IMR-90 (cell line): Measurements from ENCODE around the gene DOK4. TPM values are rescaled to one million over a fixed set of nuclear protein-coding genes. Genes with fewer than 3 reads are reported as not detected.

ENCODE experiments used
- ATAC-seq: fragments of 200-7000 bp; cut with Tn5 transposase; 2 replicates; pipeline ENCODE4 v1.9.1; 2020; ENCODE audit warnings: low read depth, mild to moderate bottlenecking, moderate library complexity
- BruUV-seq: library from RNA; stranded (reverse); fragments of 400-500 nt; replicated peaks from 2 replicates; lab custom pipeline; 2021; lab: Mats Ljungman, UMichigan
- CTCF ChIA-PET: fragments of 300-600 bp; formaldehyde crosslinking; extraction: SDS; loops from one replicate; lab custom pipeline; 2021; ENCODE audit warnings: antibody characterized with exemption; lab: Yijun Ruan, JAX
- POLR2A ChIA-PET: fragments of 300-600 bp; sonication (Branson Sonifier 250); formaldehyde crosslinking; loops from one replicate; lab custom pipeline; 2022; ENCODE audit warnings: antibody characterized with exemption; ENCODE audit not compliant: unreplicated experiment; lab: Charles Lee
- DNase-seq: peaks from one replicate; pipeline ENCODE4 v3.0.0; 2013
- H2AFZ ChIP-seq: replicated peaks from 2 replicates; pipeline ENCODE3; 2013; ENCODE audit warnings: low read length, mild to moderate bottlenecking; ENCODE audit not compliant: poor library complexity
- H2AK5ac ChIP-seq: 2 replicates; pipeline ENCODE4 v1.6.1; 2013; ENCODE audit warnings: low read depth, low read length, inconsistent platforms
- H2AK9ac ChIP-seq: replicated peaks from 2 replicates; pipeline ENCODE3; 2013; ENCODE audit warnings: mild to moderate bottlenecking, low read depth, low read length, moderate library complexity; ENCODE audit not compliant: poor library complexity
- H2BK120ac ChIP-seq: 2 replicates; pipeline ENCODE4 v1.6.1; 2013; ENCODE audit warnings: low read depth, low read length, inconsistent platforms
- H2BK15ac ChIP-seq: 3 replicates; pipeline ENCODE4 v1.6.1; 2013; ENCODE audit warnings: low read depth, low read length, inconsistent platforms
- H2BK20ac ChIP-seq: 2 replicates; pipeline ENCODE4 v1.6.1; 2013; ENCODE audit warnings: low read depth, mild to moderate bottlenecking, inconsistent platforms, low read length, moderate library complexity
- H2BK5ac ChIP-seq: 2 replicates; pipeline ENCODE4 v1.6.1; 2013; ENCODE audit warnings: mild to moderate bottlenecking, low read depth, low read length, inconsistent platforms; ENCODE audit not compliant: poor library complexity, severe bottlenecking
- H3K14ac ChIP-seq: replicated peaks from 2 replicates; pipeline ENCODE4 v1.6.1; 2013; ENCODE audit warnings: low read depth, low read length, inconsistent platforms
- H3K18ac ChIP-seq: 2 replicates; pipeline ENCODE4 v1.6.1; 2013; ENCODE audit warnings: low read depth, low read length, control low read depth
- H3K23ac ChIP-seq: 2 replicates; pipeline ENCODE4 v1.6.1; 2013; ENCODE audit warnings: low read depth, low read length, inconsistent platforms
- H3K27ac ChIP-seq: 2 replicates; pipeline ENCODE4 v1.5.1; 2013; ENCODE audit warnings: mild to moderate bottlenecking, control low read depth, low read length; ENCODE audit not compliant: insufficient read depth
- H3K27me3 ChIP-seq: 2 replicates; pipeline ENCODE4 v1.6.1; 2013; ENCODE audit warnings: low read length; ENCODE audit not compliant: control insufficient read depth, insufficient read depth
- H3K36me3 ChIP-seq: 2 replicates; pipeline ENCODE4 v1.6.1; 2013; ENCODE audit warnings: low read length, mixed read lengths; ENCODE audit not compliant: control insufficient read depth, insufficient read depth
- H3K4ac ChIP-seq: 2 replicates; pipeline ENCODE4 v1.6.1; 2013; ENCODE audit warnings: low read depth, low read length, inconsistent platforms
- H3K4me1 ChIP-seq: 2 replicates; pipeline ENCODE4 v1.6.1; 2013; ENCODE audit warnings: low read length, mixed read lengths; ENCODE audit not compliant: control insufficient read depth, insufficient read depth
- H3K4me2 ChIP-seq: 2 replicates; pipeline ENCODE4 v1.6.1; 2013; ENCODE audit warnings: low read depth, mild to moderate bottlenecking, control low read depth, low read length, moderate library complexity
- H3K4me3 ChIP-seq: 2 replicates; pipeline ENCODE4 v1.5.1; 2013; ENCODE audit warnings: low read depth, mild to moderate bottlenecking, control low read depth, low read length, moderate library complexity; ENCODE audit not compliant: insufficient read depth
- H3K56ac ChIP-seq: 2 replicates; pipeline ENCODE4 v1.6.1; 2013; ENCODE audit warnings: low read length, inconsistent platforms; ENCODE audit not compliant: insufficient read depth; ENCODE audit errors: extremely low read depth
- H3K79me1 ChIP-seq, 2 experiments: 2 replicates each; pipeline ENCODE4 v1.6.1; 2013; ENCODE audit warnings: low read length in 2 of 2, inconsistent platforms in 1 of 2, low read depth in 1 of 2
- H3K9ac ChIP-seq: 2 replicates; pipeline ENCODE4 v1.6.1; 2013; ENCODE audit warnings: low read depth, low read length, control low read depth
- H3K9me1 ChIP-seq: 2 replicates; pipeline ENCODE4 v1.6.1; 2013; ENCODE audit warnings: low read length, inconsistent platforms; ENCODE audit not compliant: insufficient read depth
- H3K9me3 ChIP-seq: 2 replicates; pipeline ENCODE4 v1.6.1; 2013; ENCODE audit warnings: low read length; ENCODE audit not compliant: control insufficient read depth, insufficient read depth
- H4K20me1 ChIP-seq: 2 replicates; pipeline ENCODE4 v1.6.1; 2013; ENCODE audit warnings: low read length, inconsistent platforms; ENCODE audit not compliant: insufficient read depth
- H4K5ac ChIP-seq: 2 replicates; pipeline ENCODE4 v1.6.1; 2013; ENCODE audit warnings: mild to moderate bottlenecking, low read depth, low read length, control low read depth
- H4K8ac ChIP-seq, 2 experiments: 2 replicates each; pipeline ENCODE4 v1.6.1; 2013; ENCODE audit warnings: low read depth in 2 of 2, low read length in 2 of 2, control low read depth in 1 of 2, inconsistent platforms in 1 of 2
- H4K91ac ChIP-seq: 2 replicates; pipeline ENCODE4 v1.6.1; 2013; ENCODE audit warnings: low read depth, low read length, inconsistent platforms; ENCODE audit not compliant: insufficient read depth
- NFE2L2 ChIP-seq: fragments of 150-350 bp; IDR thresholded peaks from 2 replicates; pipeline ENCODE4 v1.6.1; 2016; ENCODE audit warnings: low read depth, mild to moderate bottlenecking, low read length
- RFX5 ChIP-seq: IDR thresholded peaks from 2 replicates; pipeline ENCODE4 v1.8.0; 2012; ENCODE audit warnings: low read depth, mild to moderate bottlenecking, low read length, moderate library complexity
- WGBS, 2 experiments: methylation state at CpG; one replicate each; pipeline versions ENCODE4 v1.1.5 to v1.1.7; 2013; ENCODE audit warnings: missing lambda C conversion rate in 2 of 2; ENCODE audit not compliant: insufficient read length in 1 of 2; ENCODE audit errors: extremely low coverage in 2 of 2; 5-methylcytosine and 5-hydroxymethylcytosine counted together
- dilution Hi-C: fragments of 300-500 bp; cut with HindIII; formaldehyde crosslinking; loops from one replicate; pipeline ENCODE4 v1.14.3; 2018; ENCODE audit warnings: low sequenced_read_pairs; ENCODE audit not compliant: unreplicated experiment
- in situ Hi-C: fragments of 300-500 bp; cut with MboI; formaldehyde crosslinking; loops from 3 replicates; pipeline ENCODE4 v1.14.3; 2019; ENCODE audit warnings: low sequenced_read_pairs, inconsistent platforms, mixed read lengths
- intact Hi-C: fragments of 100-400 bp; cut with micrococcal nuclease; formaldehyde crosslinking; loops from 2 replicates; pipeline ENCODE4 v1.10.0; 2022
- polyA plus RNA-seq, 3 experiments: library from polyadenylated mRNA; depleted of rRNA; stranded (reverse); fragments of >200 nt; gene quantifications; 2 replicates each; pipeline ENCODE4 v1.2.3, GENCODE V29; 2012; ENCODE audit warnings: low replicate concordance in 1 of 3
- total RNA-seq: library from RNA; depleted of rRNA; stranded (reverse); fragments of >200 nt; gene quantifications from 2 replicates; pipeline ENCODE4 v1.2.3, GENCODE V29; 2012
- TF ChIP-seq, protein P1 (sequence below): fragments of 150-350 bp; IDR thresholded peaks from 2 replicates; pipeline ENCODE4 v1.6.1; 2017; ENCODE audit warnings: mild to moderate bottlenecking, antibody characterized with exemption, low read length, low read depth

Gene DOK4
- total and polyA plus RNA-seq, 2 of the 4 experiments (the other 2 are of a cell fraction) = 22.0 to 25.9 TPM

DNA sequence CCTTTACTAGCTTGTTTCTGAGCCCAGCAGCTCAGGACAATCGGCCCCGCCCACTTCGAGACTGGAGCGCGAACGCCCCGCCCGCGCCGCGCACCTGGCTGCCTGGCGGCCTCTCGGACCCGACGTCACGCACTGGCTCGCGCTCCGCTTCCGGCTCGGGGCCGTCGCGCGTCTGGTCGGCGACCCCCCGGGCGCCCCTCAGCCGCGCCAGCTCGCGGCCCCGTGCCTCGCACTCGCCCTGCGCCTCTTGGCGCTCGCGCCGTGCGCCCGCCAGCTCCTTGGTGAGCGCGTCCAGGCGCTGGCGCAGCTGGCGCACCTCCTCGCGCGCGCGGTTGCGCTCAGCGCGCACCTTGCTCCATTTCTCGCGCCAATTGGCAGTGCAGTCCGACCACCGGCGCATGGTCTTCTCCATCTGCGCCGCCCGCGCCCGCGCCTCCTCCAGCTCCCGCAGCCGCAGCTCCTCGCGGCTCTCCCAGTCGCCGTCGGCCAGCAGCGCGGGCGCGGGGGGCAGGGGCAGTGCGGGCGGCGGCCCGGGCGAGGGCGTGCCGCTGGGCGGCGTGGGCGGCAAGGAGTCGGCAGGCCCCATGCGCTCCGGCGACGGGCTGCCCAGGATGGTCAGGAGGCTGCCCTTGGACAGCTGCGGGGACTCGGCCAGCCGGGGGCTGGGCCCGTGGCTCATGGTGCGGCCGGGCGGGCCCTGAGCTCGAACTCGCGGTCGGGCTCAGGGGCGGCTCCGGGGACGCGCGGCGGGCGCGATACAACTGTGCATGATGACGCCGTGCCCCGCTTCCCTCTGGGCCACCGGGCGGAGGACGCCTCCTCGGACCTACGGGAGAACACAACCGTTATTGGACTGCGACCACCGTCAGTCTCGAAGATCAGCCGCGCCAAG is 42.5 kb upstream of the DOK4 start:
- Histone ChIP-seq H3K27me3 (no peaks in the 10 kb centered on the region), H3K36me3 (peaks cover 8% of the 10 kb centered on the region), H3K56ac (no peak overlapping the region), H3K4me2 (no peak overlapping the region), H2BK15ac (no peak overlapping the region), H2BK20ac (no peak overlapping the region), H3K14ac (no peak overlapping the region), H4K20me1 (peaks cover 5% of the 10 kb centered on the region; the same call in 1 of the 2 replicates), H4K8ac (no peak overlapping the region), H2AK9ac (no peak overlapping the region), H2BK120ac (no peak overlapping the region), H3K9ac (no peak overlapping the region), H2AFZ (peak overlapping the region; percentile 17), H3K9me3 (no peaks in the 10 kb centered on the region), H3K9me1 (peaks cover 5% of the 10 kb centered on the region; the same call in 1 of the 2 replicates), H3K4ac (no peak overlapping the region), H3K79me1 (peaks cover 0 to 11% of the 10 kb centered on the region in 2 experiments; a peak in 2 of 4 replicates), H3K18ac (no peak overlapping the region), H3K23ac (no peak overlapping the region), H3K4me1 (peaks cover 20% of the 10 kb centered on the region), H4K5ac (no peak overlapping the region), H2AK5ac (no peak overlapping the region), H2BK5ac (no peak overlapping the region), H4K91ac (no peak overlapping the region), H3K4me3 (no peak overlapping the region), H3K27ac (no peak overlapping the region)
- CTCF ChIA-PET = no interaction called here
- ATAC-seq (no peak), DNase-seq (no peak)
- TF ChIP-seq NFE2L2 = no peak
- no peak for TF ChIP-seq RFX5
- TF ChIP-seq, protein P1, sequence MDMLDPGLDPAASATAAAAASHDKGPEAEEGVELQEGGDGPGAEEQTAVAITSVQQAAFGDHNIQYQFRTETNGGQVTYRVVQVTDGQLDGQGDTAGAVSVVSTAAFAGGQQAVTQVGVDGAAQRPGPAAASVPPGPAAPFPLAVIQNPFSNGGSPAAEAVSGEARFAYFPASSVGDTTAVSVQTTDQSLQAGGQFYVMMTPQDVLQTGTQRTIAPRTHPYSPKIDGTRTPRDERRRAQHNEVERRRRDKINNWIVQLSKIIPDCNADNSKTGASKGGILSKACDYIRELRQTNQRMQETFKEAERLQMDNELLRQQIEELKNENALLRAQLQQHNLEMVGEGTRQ = no peak
- intact Hi-C loops = no loop called here
- dilution Hi-C loops = no loop called here
- no TSS peak for BruUV-seq
- 72% methylated on average over 69 of the region's 126 CpGs; no CpG with 5 or more reads in 1 of the 2 experiments for WGBS, 2 experiments
- POLR2A ChIA-PET = no interaction called here
- in situ Hi-C loops = no loop called here
